Measurements from ENCODE around the gene PPIL6. TPM values are rescaled to one million over a fixed set of nuclear protein-coding genes. Genes with fewer than 3 reads are reported as not detected.
"Not testable (repeated sequence)": the region's sequence is repeated elsewhere in the genome, so short reads cannot be mapped to it uniquely, and the experiment has no call there.

PPIL6 gene
- total RNA-seq, 2 experiments from 2014 or later = 0.17 to 0.22 TPM

DNA sequence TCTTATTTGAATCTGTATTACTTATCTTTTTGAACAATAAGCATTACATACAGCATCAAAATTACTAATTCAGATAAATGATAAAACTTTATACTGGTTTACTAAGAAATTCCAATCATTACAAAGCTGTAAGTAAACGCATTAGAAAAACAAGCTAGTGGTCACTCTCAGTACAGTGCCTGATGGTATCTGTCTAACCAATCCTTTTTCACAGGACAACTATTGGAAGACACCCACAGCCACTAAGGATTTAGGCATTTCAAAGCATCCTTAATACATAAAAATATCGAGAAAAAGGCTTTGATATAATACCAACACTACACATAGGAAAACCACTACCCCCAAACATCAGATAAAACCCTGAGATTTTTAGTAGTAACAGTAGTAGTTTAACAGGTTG lies 60.7 kb downstream of the PPIL6 start:
- peaks cover 48% of the 10 kb centered on the region for H3K36me3 Mint-ChIP-seq (ENCODE audit: low read depth)
- no peak for DNase-seq
- peak overlapping the region; percentile 93 for H3K4me3 Mint-ChIP-seq
- H3K4me1 Mint-ChIP-seq = peaks cover 52% of the 10 kb centered on the region
- no peaks in the 10 kb centered on the region for H3K27me3 Mint-ChIP-seq
- ChIA-PET CTCF (no interaction called here), POLR2A (no interaction called here)
- peak overlapping the region; percentile 92 for H3K27ac Mint-ChIP-seq
- H3K9me3 Mint-ChIP-seq = no peaks in the 10 kb centered on the region

DNA sequence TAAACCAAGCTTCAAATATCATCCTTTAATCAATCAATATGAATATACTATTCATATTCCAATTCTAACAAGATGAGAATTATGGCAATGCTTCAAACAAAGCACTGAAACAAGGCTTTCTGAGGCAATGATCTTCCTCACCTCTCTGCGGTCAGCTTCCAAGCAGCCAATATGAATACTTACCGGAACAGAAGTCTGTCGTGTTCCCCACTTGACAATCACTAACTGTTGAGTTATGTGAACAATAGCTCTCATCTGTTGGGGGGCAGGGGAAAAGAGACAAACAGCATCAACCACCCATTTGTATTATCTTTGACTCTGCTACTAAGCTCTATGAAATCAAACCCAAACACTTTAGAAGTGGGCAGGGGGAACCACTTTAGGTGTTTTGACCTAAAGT lies 62.7 kb downstream of the PPIL6 start:
- peaks cover 65% of the 10 kb centered on the region for H3K36me3 Mint-ChIP-seq (ENCODE audit: low read depth)
- no peak overlapping the region for H3K27ac Mint-ChIP-seq
- H3K27me3 Mint-ChIP-seq = no peaks in the 10 kb centered on the region
- ChIA-PET POLR2A (interaction anchor here (0.6 kb wide), 1 partner anchor 368 kb away, joined by 3 read pairs; no protein-coding TSS in a partner anchor), CTCF (interaction anchor here (0.6 kb wide), 2 partner anchors 220 to 785 kb away, joined by 3 read pairs; no protein-coding TSS in a partner anchor)
- no peaks in the 10 kb centered on the region for H3K9me3 Mint-ChIP-seq
- peaks cover 60% of the 10 kb centered on the region for H3K4me1 Mint-ChIP-seq
- DNase-seq = no peak
- H3K4me3 Mint-ChIP-seq = peak overlapping the region; percentile 93

GRCh38 chr6:109374326-109374892 lies 66.0 kb downstream of the PPIL6 start:
- CTCF ChIA-PET = interaction anchor here (1.3 to 1.7 kb wide), 4 partner anchors 8 to 187 kb away, joined by 4 to 7 read pairs (median 4); partner anchors contain the start of gene CD164
- no peak for DNase-seq
- peak overlapping the region; percentile 38 for H3K4me3 Mint-ChIP-seq
- H3K4me1 Mint-ChIP-seq = peaks cover 77% of the 10 kb centered on the region
- H3K36me3 Mint-ChIP-seq (ENCODE audit: low read depth) = peaks cover 77% of the 10 kb centered on the region
- no peaks in the 10 kb centered on the region for H3K27me3 Mint-ChIP-seq
- POLR2A ChIA-PET = interaction anchor here (1.4 kb wide), 1 partner anchor 8 kb away, joined by 9 read pairs; the partner anchor contains the start of gene CD164
- no peaks in the 10 kb centered on the region for H3K9me3 Mint-ChIP-seq
- peak overlapping the region; percentile 83 for H3K27ac Mint-ChIP-seq

GRCh38 chr6:109373762-109374161 lies 66.7 kb downstream of the PPIL6 start:
- DNase-seq = peak; percentile 51
- H3K4me3 Mint-ChIP-seq = peak overlapping the region; percentile 38

DNA sequence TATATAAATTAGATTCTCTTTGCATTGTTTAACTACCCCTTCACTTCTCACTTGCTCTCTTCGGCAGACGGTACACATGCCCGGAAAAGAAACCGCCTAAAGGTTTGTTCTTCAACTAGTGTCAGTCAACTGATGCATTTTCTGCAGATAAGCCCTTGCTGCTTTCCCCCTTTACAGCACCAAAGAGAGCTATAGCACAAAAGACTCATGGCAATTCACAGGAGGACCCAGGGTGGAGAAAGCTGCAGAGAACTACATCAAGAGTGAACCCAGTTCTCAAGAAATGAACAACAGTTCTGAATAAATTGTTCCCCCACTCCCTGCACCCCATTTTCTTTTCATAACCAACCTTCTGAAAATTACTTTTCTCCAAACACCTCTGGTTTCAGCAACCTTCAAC lies 67.1 kb downstream of the PPIL6 start:
- no peaks in the 10 kb centered on the region for H3K9me3 Mint-ChIP-seq
- no peaks in the 10 kb centered on the region for H3K27me3 Mint-ChIP-seq
- DNase-seq = no peak
- CTCF ChIA-PET = interaction anchor here (1.2 to 1.7 kb wide), 6 partner anchors 9 to 186 kb away, joined by 3 to 7 read pairs (median 4); partner anchors contain the start of gene CD164
- H3K36me3 Mint-ChIP-seq (ENCODE audit: low read depth) = peaks cover 77% of the 10 kb centered on the region
- H3K27ac Mint-ChIP-seq = peak overlapping the region; percentile 83
- H3K4me3 Mint-ChIP-seq = peak overlapping the region; percentile 38
- peaks cover 69% of the 10 kb centered on the region for H3K4me1 Mint-ChIP-seq
- POLR2A ChIA-PET = interaction anchor here (1.4 kb wide), 1 partner anchor 10 kb away, joined by 9 read pairs; the partner anchor contains the start of gene CD164

More at GRCh38 chr6:109373762-109374161, 66.7 kb downstream of the PPIL6 start:
- Mint-ChIP-seq H3K9me3 (no peaks in the 10 kb centered on the region), H3K27me3 (no peaks in the 10 kb centered on the region), H3K4me1 (peaks cover 71% of the 10 kb centered on the region), H3K27ac (peak overlapping the region; percentile 83), H3K36me3 (ENCODE audit: low read depth) (peaks cover 75% of the 10 kb centered on the region)
- ChIA-PET POLR2A (interaction anchor here (1.4 kb wide), 1 partner anchor 9 kb away, joined by 9 read pairs; the partner anchor contains the start of gene CD164), CTCF (interaction anchor here (1.2 to 1.7 kb wide), 7 partner anchors 9 to 186 kb away, joined by 3 to 7 read pairs (median 4); partner anchors contain the start of gene CD164)

DNA sequence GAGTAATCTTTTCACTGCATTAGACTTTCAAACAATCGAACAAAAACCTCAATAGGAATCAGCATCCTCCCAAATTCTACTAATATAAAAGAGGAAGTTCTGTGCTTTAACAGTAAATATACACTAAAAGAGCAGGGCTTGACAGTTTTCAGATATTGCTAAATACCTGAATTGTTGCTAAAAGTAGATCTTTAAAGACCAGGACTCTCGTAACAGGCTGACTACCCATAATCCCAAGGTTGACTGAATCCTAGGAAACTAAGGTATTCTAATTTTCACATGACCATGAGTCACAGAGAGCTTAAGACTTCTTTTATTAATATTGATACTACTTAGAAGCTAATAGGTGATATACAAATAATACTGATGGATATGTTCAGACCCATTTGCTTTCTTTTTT lies 68.3 kb downstream of the PPIL6 start:
- DNase-seq = no peak
- H3K36me3 Mint-ChIP-seq (ENCODE audit: low read depth) = peaks cover 73% of the 10 kb centered on the region
- no peak overlapping the region for H3K4me3 Mint-ChIP-seq
- no peaks in the 10 kb centered on the region for H3K9me3 Mint-ChIP-seq
- ChIA-PET POLR2A (no interaction called here), CTCF (interaction anchor here (1.0 kb wide), 1 partner anchor 11 kb away, joined by 6 read pairs; the partner anchor contains the start of gene CD164)
- no peak overlapping the region for H3K27ac Mint-ChIP-seq
- H3K27me3 Mint-ChIP-seq = no peaks in the 10 kb centered on the region
- H3K4me1 Mint-ChIP-seq = peaks cover 61% of the 10 kb centered on the region

GRCh38 chr6:109370792-109371191 lies 69.6 kb downstream of the PPIL6 start:
- CTCF ChIA-PET = interaction anchor here (0.6 to 2.2 kb wide), 7 partner anchors 8 to 193 kb away, joined by 3 to 12 read pairs (median 4); no protein-coding TSS in a partner anchor
- no peaks in the 10 kb centered on the region for H3K27me3 Mint-ChIP-seq
- DNase-seq = no peak
- H3K9me3 Mint-ChIP-seq = no peaks in the 10 kb centered on the region
- POLR2A ChIA-PET = interaction anchor here (0.6 to 1.0 kb wide), 3 partner anchors 13 to 1648 kb away, joined by 3 to 4 read pairs (median 3); no protein-coding TSS in a partner anchor
- H3K27ac Mint-ChIP-seq = no peak overlapping the region
- peaks cover 78% of the 10 kb centered on the region for H3K36me3 Mint-ChIP-seq (ENCODE audit: low read depth)
- peaks cover 54% of the 10 kb centered on the region for H3K4me1 Mint-ChIP-seq
- H3K4me3 Mint-ChIP-seq = no peak overlapping the region

GRCh38 chr6:109370336-109370735 lies 70.1 kb downstream of the PPIL6 start:
- no peak overlapping the region for H3K4me3 Mint-ChIP-seq
- no peaks in the 10 kb centered on the region for H3K27me3 Mint-ChIP-seq
- peaks cover 52% of the 10 kb centered on the region for H3K4me1 Mint-ChIP-seq
- ChIA-PET CTCF (interaction anchor here (0.6 to 2.2 kb wide), 7 partner anchors 8 to 828 kb away, joined by 3 to 12 read pairs (median 3); no protein-coding TSS in a partner anchor), POLR2A (interaction anchor here (0.6 to 1.0 kb wide), 3 partner anchors 13 to 1647 kb away, joined by 3 to 4 read pairs (median 3); no protein-coding TSS in a partner anchor)
- peaks cover 78% of the 10 kb centered on the region for H3K36me3 Mint-ChIP-seq (ENCODE audit: low read depth)
- H3K9me3 Mint-ChIP-seq = no peaks in the 10 kb centered on the region
- H3K27ac Mint-ChIP-seq = no peak overlapping the region
- DNase-seq = no peak

DNA sequence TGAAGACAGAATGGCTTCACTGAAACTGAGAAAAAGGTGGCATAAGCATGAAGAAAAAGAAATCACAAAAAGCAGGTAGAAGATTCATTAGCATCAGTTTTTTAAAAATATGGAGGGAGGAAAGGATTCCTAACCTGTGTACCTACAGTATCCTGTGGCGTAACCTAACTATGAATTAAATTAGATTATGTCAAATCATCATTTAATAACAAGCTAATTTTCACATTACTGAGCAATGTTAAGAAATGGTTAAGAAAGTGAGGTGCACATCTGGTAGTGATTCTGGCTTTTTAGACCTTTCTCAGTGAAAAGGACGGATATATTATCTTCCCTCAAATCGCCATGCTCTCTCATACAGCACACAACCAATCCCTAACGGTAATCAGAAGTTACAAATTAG lies 70.7 kb downstream of the PPIL6 start:
- DNase-seq = no peak
- Mint-ChIP-seq H3K9me3 (no peaks in the 10 kb centered on the region), H3K27ac (no peak overlapping the region), H3K4me1 (peaks cover 47% of the 10 kb centered on the region), H3K4me3 (no peak overlapping the region), H3K36me3 (ENCODE audit: low read depth) (peaks cover 77% of the 10 kb centered on the region), H3K27me3 (no peaks in the 10 kb centered on the region)
- ChIA-PET CTCF (interaction anchor here (0.7 to 2.2 kb wide), 4 partner anchors 14 to 827 kb away, joined by 3 to 12 read pairs (median 3); no protein-coding TSS in a partner anchor), POLR2A (no interaction called here)

GRCh38 chr6:109364382-109365078 lies 75.9 kb downstream of the PPIL6 start:
- CTCF ChIA-PET, POLR2A ChIA-PET, H3K27me3 Mint-ChIP-seq, H3K4me3 Mint-ChIP-seq, DNase-seq, H3K27ac Mint-ChIP-seq: not testable (repeated sequence)
- peaks cover 17% of the 10 kb centered on the region for H3K9me3 Mint-ChIP-seq
- H3K4me1 Mint-ChIP-seq = peaks cover 34% of the 10 kb centered on the region
- peaks cover 85% of the 10 kb centered on the region for H3K36me3 Mint-ChIP-seq (ENCODE audit: low read depth)

GRCh38 chr6:109363753-109364152 lies 76.7 kb downstream of the PPIL6 start:
- DNase-seq = no peak
- peaks cover 33% of the 10 kb centered on the region for H3K4me1 Mint-ChIP-seq
- CTCF ChIA-PET = no interaction called here
- H3K27ac Mint-ChIP-seq = no peak overlapping the region
- peaks cover 17% of the 10 kb centered on the region for H3K9me3 Mint-ChIP-seq
- POLR2A ChIA-PET = no interaction called here
- H3K4me3 Mint-ChIP-seq = no peak overlapping the region
- H3K27me3 Mint-ChIP-seq = no peaks in the 10 kb centered on the region
- peaks cover 87% of the 10 kb centered on the region for H3K36me3 Mint-ChIP-seq (ENCODE audit: low read depth)

DNA sequence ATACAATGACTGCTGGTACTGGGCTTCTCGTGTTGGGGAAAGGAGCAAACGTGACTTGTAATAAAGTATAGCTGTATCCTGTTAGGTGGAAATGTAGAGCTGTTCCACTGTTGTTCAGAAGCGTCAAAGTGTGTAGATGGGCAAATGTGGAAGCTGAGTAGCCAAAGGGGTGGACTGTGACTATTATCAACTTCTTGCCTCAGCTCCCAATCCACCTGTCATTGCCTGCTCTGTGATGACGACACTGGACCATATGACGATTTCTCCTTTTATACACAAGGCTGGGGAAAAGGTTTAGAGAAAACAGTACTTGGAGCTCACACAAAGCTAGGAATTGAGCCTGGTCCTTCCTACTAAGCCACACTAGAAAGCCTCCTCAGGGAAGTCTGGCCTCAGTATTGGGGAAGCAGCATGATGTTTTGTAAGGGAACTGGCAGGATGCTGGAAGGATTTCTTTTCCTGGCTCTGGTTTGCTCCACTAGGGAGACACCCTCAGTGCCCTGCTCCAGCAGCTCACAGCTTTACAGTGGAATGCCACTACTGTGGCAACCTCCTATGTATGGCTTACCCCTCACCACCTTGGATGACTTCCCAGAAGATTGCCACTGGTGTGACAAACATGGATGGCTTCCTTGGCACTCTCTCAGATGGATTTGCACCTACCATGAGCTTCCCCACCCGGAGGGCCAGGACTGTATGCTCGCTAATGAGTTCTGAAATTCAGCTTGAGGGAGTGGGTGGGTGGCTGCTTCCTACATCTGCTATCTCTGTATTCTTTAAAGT lies 78.1 kb downstream of the PPIL6 start:
- POLR2A ChIA-PET = interaction anchor here (0.7 kb wide), 1 partner anchor 388 kb away, joined by 3 read pairs; no protein-coding TSS in a partner anchor
- Mint-ChIP-seq H3K9me3 (peaks cover 18% of the 10 kb centered on the region), H3K27ac (no peak overlapping the region), H3K4me3 (no peak overlapping the region), H3K36me3 (ENCODE audit: low read depth) (peaks cover 92% of the 10 kb centered on the region), H3K4me1 (peaks cover 32% of the 10 kb centered on the region), H3K27me3 (no peaks in the 10 kb centered on the region)
- DNase-seq = no peak
- CTCF ChIA-PET = interaction anchor here (0.6 to 1.5 kb wide), 5 partner anchors 9 to 407 kb away, joined by 3 to 8 read pairs (median 4); partner anchors contain the start of gene CD164

Measured in activated CD4-positive, alpha-beta T cell treated with anti-CD3 and anti-CD28 coated beads, Interleukin-2, amount 10 ng/mL, durations not matched to agents 7 days and 5 days (primary cell).